ENCODE data around the gene CREBZF.
"Not testable (repeated sequence)": the region's sequence is repeated elsewhere in the genome, so short reads cannot be mapped to it uniquely, and the experiment has no call there.

Gene CREBZF

DNA sequence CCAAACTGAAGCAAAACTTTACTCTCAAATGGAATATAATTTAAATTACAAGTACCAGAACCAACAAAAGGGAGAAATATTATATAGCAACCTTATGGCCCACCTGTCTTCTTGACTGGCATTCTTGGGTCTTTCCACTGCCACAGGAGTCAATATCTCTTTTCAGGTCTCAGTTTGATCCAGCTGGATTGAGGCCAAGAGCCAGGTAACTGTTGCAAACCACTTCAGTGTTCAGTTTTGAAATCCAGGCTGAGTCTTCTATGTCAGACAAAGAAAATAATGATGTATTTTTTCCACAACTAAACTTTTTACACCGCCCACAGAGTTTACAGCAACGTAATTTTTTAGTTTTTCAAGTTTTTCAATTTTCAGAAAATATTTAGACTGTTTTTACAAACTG lies 38.4 kb downstream of the CREBZF start:
- DNase-seq (ENCODE audit: low read depth) = no peak
- H3K4me3 ChIP-seq (ENCODE audit: low read depth, low read length) = no peak overlapping the region
- TF ChIP-seq, protein P1, sequence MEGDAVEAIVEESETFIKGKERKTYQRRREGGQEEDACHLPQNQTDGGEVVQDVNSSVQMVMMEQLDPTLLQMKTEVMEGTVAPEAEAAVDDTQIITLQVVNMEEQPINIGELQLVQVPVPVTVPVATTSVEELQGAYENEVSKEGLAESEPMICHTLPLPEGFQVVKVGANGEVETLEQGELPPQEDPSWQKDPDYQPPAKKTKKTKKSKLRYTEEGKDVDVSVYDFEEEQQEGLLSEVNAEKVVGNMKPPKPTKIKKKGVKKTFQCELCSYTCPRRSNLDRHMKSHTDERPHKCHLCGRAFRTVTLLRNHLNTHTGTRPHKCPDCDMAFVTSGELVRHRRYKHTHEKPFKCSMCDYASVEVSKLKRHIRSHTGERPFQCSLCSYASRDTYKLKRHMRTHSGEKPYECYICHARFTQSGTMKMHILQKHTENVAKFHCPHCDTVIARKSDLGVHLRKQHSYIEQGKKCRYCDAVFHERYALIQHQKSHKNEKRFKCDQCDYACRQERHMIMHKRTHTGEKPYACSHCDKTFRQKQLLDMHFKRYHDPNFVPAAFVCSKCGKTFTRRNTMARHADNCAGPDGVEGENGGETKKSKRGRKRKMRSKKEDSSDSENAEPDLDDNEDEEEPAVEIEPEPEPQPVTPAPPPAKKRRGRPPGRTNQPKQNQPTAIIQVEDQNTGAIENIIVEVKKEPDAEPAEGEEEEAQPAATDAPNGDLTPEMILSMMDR (IDR thresholded peaks at IDR 0.05; ENCODE audit: low read depth, low read length) = no peak
- TF ChIP-seq POLR2A (IDR thresholded peaks at IDR 0.05; ENCODE audit: extremely low read depth, insufficient read length) = no peak
- TF ChIP-seq, protein P2, sequence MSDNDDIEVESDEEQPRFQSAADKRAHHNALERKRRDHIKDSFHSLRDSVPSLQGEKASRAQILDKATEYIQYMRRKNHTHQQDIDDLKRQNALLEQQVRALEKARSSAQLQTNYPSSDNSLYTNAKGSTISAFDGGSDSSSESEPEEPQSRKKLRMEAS (IDR thresholded peaks at IDR 0.05; ENCODE audit: low read depth, low read length) = no peak
- TF ChIP-seq MYC (IDR thresholded peaks at IDR 0.05; ENCODE audit: low read depth, low read length) = no peak

DNA sequence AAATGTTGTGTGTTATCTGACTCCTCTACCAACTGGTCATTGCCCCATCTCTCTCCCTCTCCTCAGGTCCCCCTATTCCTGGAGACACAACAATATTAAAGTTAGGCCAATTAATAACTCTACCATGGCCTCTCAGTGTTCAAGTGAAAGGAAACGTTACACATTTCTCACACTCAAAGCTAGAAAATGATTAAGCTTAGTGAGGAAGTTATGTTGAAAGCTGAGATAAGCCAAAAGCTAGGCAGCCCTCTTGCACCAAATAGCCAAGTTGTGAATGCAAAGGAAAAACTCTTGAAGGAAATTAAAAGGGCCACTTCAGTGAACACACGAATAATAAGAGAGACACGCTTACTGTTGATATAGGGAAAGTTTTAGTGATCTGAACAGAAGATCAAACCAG lies 44.7 kb downstream of the CREBZF start:
- no peak overlapping the region for H3K4me3 ChIP-seq (ENCODE audit: low read depth, low read length)
- TF ChIP-seq MYC (IDR thresholded peaks at IDR 0.05; ENCODE audit: low read depth, low read length) = no peak
- TF ChIP-seq, protein P2 (IDR thresholded peaks at IDR 0.05; ENCODE audit: low read depth, low read length) = no peak
- TF ChIP-seq POLR2A (IDR thresholded peaks at IDR 0.05; ENCODE audit: extremely low read depth, insufficient read length) = no peak
- no peak for DNase-seq (ENCODE audit: low read depth)

DNA sequence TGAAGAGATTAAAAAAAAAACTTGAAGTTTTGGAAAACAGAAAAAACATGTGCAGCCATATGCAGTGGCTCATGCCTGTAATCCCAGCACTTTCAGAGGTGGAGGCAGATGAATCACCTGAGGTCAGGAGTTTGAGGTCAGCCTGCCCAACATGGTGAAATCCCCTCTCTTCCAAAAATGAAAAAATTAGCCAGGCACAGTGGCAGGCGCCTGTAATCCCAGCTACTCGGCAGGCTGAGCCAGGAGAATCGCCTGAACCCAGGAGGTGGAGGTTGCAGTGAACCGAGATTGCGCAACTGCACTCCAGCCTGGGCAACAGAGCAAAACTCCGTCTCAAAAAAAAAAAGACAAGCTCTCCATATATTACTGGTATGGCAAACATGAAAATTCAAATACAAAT lies 45.4 kb downstream of the CREBZF start:
- no peak for TF ChIP-seq MYC (IDR thresholded peaks at IDR 0.05; ENCODE audit: low read depth, low read length)
- TF ChIP-seq, protein P2 (IDR thresholded peaks at IDR 0.05; ENCODE audit: low read depth, low read length) = no peak
- TF ChIP-seq POLR2A (IDR thresholded peaks at IDR 0.05; ENCODE audit: extremely low read depth, insufficient read length) = no peak
- TF ChIP-seq, protein P1 (IDR thresholded peaks at IDR 0.05; ENCODE audit: low read depth, low read length) = no peak
- DNase-seq (ENCODE audit: low read depth) = no peak
- no peak overlapping the region for H3K4me3 ChIP-seq (ENCODE audit: low read depth, low read length)

DNA sequence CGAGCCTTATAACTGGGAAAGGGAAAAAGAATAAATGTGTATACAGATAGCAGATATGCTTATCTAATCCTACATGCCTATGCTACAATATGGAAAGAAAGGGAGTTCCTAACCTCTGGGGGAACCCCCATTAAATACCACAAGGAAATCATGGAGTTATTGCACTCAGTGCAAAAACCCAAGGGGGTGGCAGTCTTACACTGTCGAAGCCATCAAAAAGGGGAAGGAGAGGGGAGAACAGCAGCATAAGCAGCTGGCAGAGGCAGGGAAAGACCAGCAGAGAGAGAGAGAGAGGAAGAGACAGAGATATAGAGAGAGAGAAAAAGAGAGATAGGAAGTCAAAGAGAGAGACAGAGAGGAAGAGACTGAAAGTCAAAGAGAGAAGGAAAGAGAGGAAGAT lies 53.3 kb downstream of the CREBZF start:
- DNase-seq (ENCODE audit: low read depth) = peak; percentile 48
- not testable (repeated sequence) for H3K4me3 ChIP-seq (ENCODE audit: low read depth, low read length)

Data from NB4 (cell line).